HCT116 (cell line): ENCODE data around the gene TOB2. TPM values are rescaled to one million over a fixed set of nuclear protein-coding genes. Genes with fewer than 3 reads are reported as not detected.

ENCODE experiments used
- ATAC-seq: fragments of 200-7000 bp; cut with Tn5 transposase; 2 replicates; pipeline ENCODE4 v1.9.1; 2020; ENCODE audit warnings: mild to moderate bottlenecking, moderate library complexity
- BruUV-seq: library from RNA; stranded (reverse); fragments of 400-500 nt; replicated peaks from 2 replicates; lab custom pipeline; 2021; lab: Mats Ljungman, UMichigan
- CTCF ChIA-PET: fragments of 300-600 bp; sonication (Branson Sonifier 250); formaldehyde crosslinking; loops from one replicate; lab custom pipeline; 2021; ENCODE audit warnings: antibody characterized with exemption; lab: Charles Lee
- POLR2A ChIA-PET: fragments of 300-600, 350-600 bp; sonication (Branson Sonifier 250); formaldehyde crosslinking; loops from one replicate; lab custom pipeline; 2021; ENCODE audit warnings: antibody characterized with exemption; lab: Charles Lee
- RAD21 ChIA-PET, 2 experiments: fragments of 300-600 bp; sonication (Branson Sonifier 250); formaldehyde crosslinking; loops; one replicate each; lab custom pipeline; 2023; ENCODE audit warnings: low total read pairs in 2 of 2; ENCODE audit not compliant: uncharacterized antibody in 2 of 2, unreplicated experiment in 2 of 2, low non-redundant PET in 1 of 2; lab: Charles Lee
- DNase-seq: peaks from one replicate; pipeline ENCODE4 v3.0.0-alpha.2; 2010; ENCODE audit warnings: low read depth, low spot score
- H2AFZ ChIP-seq: fragments of 200-600 bp; shearing (Covaris generic), sonication (generic); 2 replicates; pipeline ENCODE4 v1.6.1; 2017; ENCODE audit warnings: low read depth, mixed run types, mixed read lengths, antibody characterized with exemption, low read length; ENCODE audit not compliant: poor library complexity, severe bottlenecking
- H3K27ac ChIP-seq: 2 replicates; pipeline ENCODE4 v1.5.1; 2012; ENCODE audit warnings: low read depth, low read length
- H3K27me3 ChIP-seq: fragments of 200-600 bp; sonication (generic); 2 replicates; pipeline ENCODE4 v1.6.1; 2016; ENCODE audit warnings: mixed run types, low read length, mixed read lengths; ENCODE audit not compliant: insufficient read depth
- H3K36me3 ChIP-seq, 2 experiments: fragments of 200-500 bp in 1 of 2; fragments of 200-600 bp in 1 of 2; sonication (Bioruptor generic) in 1 of 2; sonication (generic) in 1 of 2; 2 replicates each; pipeline versions ENCODE4 v1.5.1 to v1.6.1; 2014 to 2016; ENCODE audit warnings: low read length in 2 of 2, inconsistent platforms in 1 of 2, mixed read lengths in 1 of 2, mixed run types in 1 of 2; ENCODE audit not compliant: insufficient read depth in 2 of 2, control insufficient read depth in 1 of 2
- H3K4me1 ChIP-seq, 2 experiments: fragments of 200-600 bp in 1 of 2; sonication (generic) in 1 of 2; 2 replicates each; pipeline versions ENCODE4 v1.5.1 to v1.6.1; 2012 to 2017; ENCODE audit warnings: low read length in 2 of 2, inconsistent platforms in 1 of 2, mild to moderate bottlenecking in 1 of 2, mixed read lengths in 1 of 2, mixed run types in 1 of 2, moderate library complexity in 1 of 2; ENCODE audit not compliant: insufficient read depth in 2 of 2, control insufficient read depth in 1 of 2
- H3K4me2 ChIP-seq: fragments of 200-600 bp; sonication (generic); 2 replicates; pipeline ENCODE4 v1.6.1; 2017; ENCODE audit warnings: mixed run types, low read length, mixed read lengths
- H3K4me3 ChIP-seq, 2 experiments: fragments of 200-600 bp in 1 of 2; sonication (generic) in 1 of 2; replicated peaks in 1 of 2; 2 replicates each; pipeline ENCODE4 v1.5.1; 2011 to 2016; ENCODE audit warnings: low read length in 2 of 2, control low read depth in 1 of 2, low read depth in 1 of 2, mild to moderate bottlenecking in 1 of 2, mixed read lengths in 1 of 2, mixed run types in 1 of 2
- H3K79me2 ChIP-seq: fragments of 200-600 bp; sonication (generic); 2 replicates; pipeline ENCODE4 v1.6.1; 2017; ENCODE audit warnings: mild to moderate bottlenecking, mixed run types, low read length, moderate library complexity, mixed read lengths; ENCODE audit not compliant: insufficient read depth
- H3K9ac ChIP-seq: fragments of 200-600 bp; sonication (generic); 2 replicates; pipeline ENCODE4 v1.6.1; 2016; ENCODE audit warnings: low read length, mixed read lengths
- H3K9me2 ChIP-seq: fragments of 200-600 bp; sonication (generic), shearing (Covaris generic); 2 replicates; pipeline ENCODE4 v1.6.1; 2017; ENCODE audit warnings: mixed run types, mild to moderate bottlenecking, moderate library complexity; ENCODE audit not compliant: insufficient read depth
- H3K9me3 ChIP-seq, 2 experiments: fragments of 200-500 bp in 1 of 2; fragments of 200-600 bp in 1 of 2; sonication (Bioruptor generic) in 1 of 2; sonication (generic) in 1 of 2; 2 replicates each; pipeline ENCODE4 v1.6.1; 2014 to 2017; ENCODE audit warnings: low read length in 2 of 2, mixed read lengths in 2 of 2, inconsistent platforms in 1 of 2, low read depth in 1 of 2, mild to moderate bottlenecking in 1 of 2, mixed run types in 1 of 2, moderate library complexity in 1 of 2; ENCODE audit not compliant: control insufficient read depth in 1 of 2, insufficient read depth in 1 of 2
- H4K20me1 ChIP-seq: fragments of 200-600 bp; sonication (generic), shearing (Covaris generic); 2 replicates; pipeline ENCODE4 v1.6.1; 2017; ENCODE audit warnings: mixed run types, mild to moderate bottlenecking, moderate library complexity; ENCODE audit not compliant: insufficient read depth
- CEBPB ChIP-seq: IDR thresholded peaks from 2 replicates; pipeline ENCODE4 v1.6.1; 2012; ENCODE audit warnings: low read depth
- EGR1 ChIP-seq: IDR thresholded peaks from 2 replicates; pipeline ENCODE4 v1.6.1; 2012; ENCODE audit warnings: low read depth
- ELF1 ChIP-seq: IDR thresholded peaks from 2 replicates; pipeline ENCODE4 v1.6.1; 2012; ENCODE audit warnings: low read depth, borderline replicate concordance
- EZH2 ChIP-seq: fragments of 200-600 bp; sonication (generic); IDR thresholded peaks from 2 replicates; pipeline ENCODE4 v1.6.1; 2017; ENCODE audit warnings: antibody characterized with exemption, mixed run types
- EZH2phosphoT487 ChIP-seq: fragments of 200-600 bp; IDR thresholded peaks from 2 replicates; pipeline ENCODE4 v1.6.1; 2018; ENCODE audit warnings: antibody characterized with exemption, borderline replicate concordance
- FOSL1 ChIP-seq: IDR thresholded peaks from 2 replicates; pipeline ENCODE4 v1.6.1; 2012; ENCODE audit warnings: low read depth
- POLR2A ChIP-seq: IDR thresholded peaks from 2 replicates; pipeline ENCODE4 v1.7.0; 2011; ENCODE audit warnings: borderline replicate concordance; ENCODE audit not compliant: insufficient read depth, insufficient read length; ENCODE audit errors: extremely low read depth
- POLR2AphosphoS5 ChIP-seq: IDR thresholded peaks from 2 replicates; pipeline ENCODE4 v1.6.1; 2011; ENCODE audit warnings: mild to moderate bottlenecking, low read depth, low read length, moderate library complexity
- RAD21 ChIP-seq: IDR thresholded peaks from 2 replicates; pipeline ENCODE4 v1.6.1; 2012; ENCODE audit warnings: low read depth, mild to moderate bottlenecking
- REST ChIP-seq: IDR thresholded peaks from 2 replicates; pipeline ENCODE4 v1.6.1; 2012; ENCODE audit warnings: low read depth
- SIN3A ChIP-seq: IDR thresholded peaks from 2 replicates; pipeline ENCODE4 v1.6.1; 2012; ENCODE audit warnings: low read depth
- TCF7L2 ChIP-seq: IDR thresholded peaks from 2 replicates; pipeline ENCODE4 v1.7.0; 2011; ENCODE audit warnings: borderline replicate concordance, inconsistent platforms; ENCODE audit not compliant: insufficient read depth, insufficient read length; ENCODE audit errors: extremely low read depth
- YY1 ChIP-seq: IDR thresholded peaks from 2 replicates; pipeline ENCODE4 v1.6.1; 2011; ENCODE audit warnings: low read length, low read depth, moderate library complexity, mild to moderate bottlenecking; ENCODE audit not compliant: insufficient replicate concordance; ENCODE audit errors: extremely low read depth
- ZBTB33 ChIP-seq: IDR thresholded peaks from 2 replicates; pipeline ENCODE4 v1.6.1; 2011; ENCODE audit warnings: mild to moderate bottlenecking, low read length, moderate library complexity; ENCODE audit not compliant: insufficient replicate concordance; ENCODE audit errors: extremely low read depth
- ZFX ChIP-seq: fragments of 450-650 bp; IDR thresholded peaks from 2 replicates; pipeline ENCODE4 v1.6.1; 2017
- intact Hi-C: fragments of 100-400 bp; cut with micrococcal nuclease; formaldehyde crosslinking; loops from 2 replicates; pipeline ENCODE4 v1.10.0; 2022
- total RNA-seq: library from RNA; stranded (reverse); gene quantifications from one replicate; pipeline ENCODE4 v1.2.1, GENCODE V29; 2021; ENCODE audit not compliant: unreplicated experiment

Gene TOB2
- total RNA-seq, 1 experiment from 2014 or later = 55.2 TPM

GRCh38 chr22:41387341-41387740, 59.3 kb downstream of the TOB2 start:
- Histone ChIP-seq H3K36me3 (peaks cover 0 to 8% of the 10 kb centered on the region in 2 experiments; a peak in 3 of 4 replicates), H3K79me2 (no peaks in the 10 kb centered on the region), H3K9me3 (no peaks in the 10 kb centered on the region), H4K20me1 (no peaks in the 10 kb centered on the region), H3K4me3 (no peak overlapping the region), H3K4me2 (no peak overlapping the region), H2AFZ (no peak overlapping the region), H3K9ac (no peak overlapping the region), H3K4me1 (peaks cover 0 to 9% of the 10 kb centered on the region in 2 experiments; a peak in 2 of 4 replicates), H3K27ac (no peak overlapping the region), H3K27me3 (no peaks in the 10 kb centered on the region), H3K9me2 (no peaks in the 10 kb centered on the region)
- intact Hi-C loops = no loop called here
- TF ChIP-seq YY1 = no peak
- no peak for TF ChIP-seq ZFX
- TF ChIP-seq REST = no peak
- no peak for TF ChIP-seq EZH2
- TF ChIP-seq EGR1 = no peak
- no peak for TF ChIP-seq TCF7L2
- TF ChIP-seq EZH2phosphoT487 = no peak
- no peak for TF ChIP-seq POLR2A
- TF ChIP-seq RAD21 = no peak
- TF ChIP-seq ELF1 = no peak
- TF ChIP-seq ZBTB33 = no peak
- no peak for TF ChIP-seq POLR2AphosphoS5
- no peak for TF ChIP-seq FOSL1
- TF ChIP-seq CEBPB = no peak
- TF ChIP-seq SIN3A = no peak
- POLR2A ChIA-PET = no interaction called here
- DNase-seq (no peak), ATAC-seq (no peak)
- CTCF ChIA-PET = no interaction called here
- BruUV-seq = no TSS peak
- RAD21 ChIA-PET = no interaction called here
